Lung microvascular endothelial cell (primary cell): ENCODE measurements around the gene ATP2B2. TPM values are rescaled to one million over a fixed set of nuclear protein-coding genes. Genes with fewer than 3 reads are reported as not detected.

Experiments
- DNase-seq, 2 donors: peaks; one replicate each; pipeline versions ENCODE4 v3.0.0 to v3.0.0-alpha.2; 2010; ENCODE audit warnings: low read depth in 2 of 2
- total RNA-seq: library from RNA; depleted of rRNA; stranded (reverse); fragments of >200 nt; gene quantifications from 2 replicates; pipeline ENCODE4 v1.2.1, GENCODE V29; 2014

ATP2B2 gene
- total RNA-seq, 1 donor from 2014 or later, result not detected

- no peak for DNase-seq
Observed at GRCh38 chr3:10347648-10348403, 157.6 kb downstream of the ATP2B2 start.

- DNase-seq, result no peak
Observed at GRCh38 chr3:10345911-10346310, 159.5 kb downstream of the ATP2B2 start.

GRCh38 chr3:10344944-10345575 lies 160.3 kb downstream of the ATP2B2 start:
- DNase-seq, result no peak

- DNase-seq, result peak; percentile 55 to 68
Observed at GRCh38 chr3:10344147-10344943, 161.0 kb downstream of the ATP2B2 start.

- no peak for DNase-seq
Observed at GRCh38 chr3:10343526-10343925, 161.9 kb downstream of the ATP2B2 start.

GRCh38 chr3:10342781-10343180 lies 162.6 kb downstream of the ATP2B2 start:
- DNase-seq, result no peak

GRCh38 chr3:10341901-10342398 lies 163.4 kb downstream of the ATP2B2 start:
- no peak for DNase-seq

- no peak for DNase-seq
Observed at GRCh38 chr3:10340476-10340875, 164.9 kb downstream of the ATP2B2 start.

- DNase-seq, result no peak
Observed at GRCh38 chr3:10340046-10340445, 165.3 kb downstream of the ATP2B2 start.

GRCh38 chr3:10339376-10339955 lies 165.9 kb downstream of the ATP2B2 start:
- no peak for DNase-seq

- no peak for DNase-seq
Observed at GRCh38 chr3:10338591-10339353, 166.6 kb downstream of the ATP2B2 start.

- no peak for DNase-seq
Observed at GRCh38 chr3:10338164-10338470, 167.3 kb downstream of the ATP2B2 start.

GRCh38 chr3:10337323-10338163 lies 167.8 kb downstream of the ATP2B2 start:
- DNase-seq, result no peak

GRCh38 chr3:10336761-10337160 lies 168.6 kb downstream of the ATP2B2 start:
- DNase-seq, result no peak

- DNase-seq, result no peak
Observed at GRCh38 chr3:10335871-10336622, 169.3 kb downstream of the ATP2B2 start.

GRCh38 chr3:10335190-10335738 lies 170.1 kb downstream of the ATP2B2 start:
- DNase-seq, result no peak

- peak in 1 of 2 donors; percentile 39 for DNase-seq
Observed at GRCh38 chr3:10334459-10334858, 170.9 kb downstream of the ATP2B2 start.

- DNase-seq, result no peak
Observed at GRCh38 chr3:10334042-10334441, 171.3 kb downstream of the ATP2B2 start.

- DNase-seq, result no peak
Observed at GRCh38 chr3:10333349-10333650, 172.1 kb downstream of the ATP2B2 start.
